Stimulated activated CD8-positive, alpha-beta memory T cell treated with anti-CD3 and anti-CD28 coated beads, Interleukin-12 subunit alpha, Interleukin-12 subunit beta, amount 100 ng/mL, for 1 hour (primary cell): ENCODE results near the gene PRDM16.

Experiments
- DNase-seq: peaks from one replicate; pipeline ENCODE4 v3.0.0-alpha.2; 2020; ENCODE audit warnings: low read depth

The PRDM16 gene

DNA sequence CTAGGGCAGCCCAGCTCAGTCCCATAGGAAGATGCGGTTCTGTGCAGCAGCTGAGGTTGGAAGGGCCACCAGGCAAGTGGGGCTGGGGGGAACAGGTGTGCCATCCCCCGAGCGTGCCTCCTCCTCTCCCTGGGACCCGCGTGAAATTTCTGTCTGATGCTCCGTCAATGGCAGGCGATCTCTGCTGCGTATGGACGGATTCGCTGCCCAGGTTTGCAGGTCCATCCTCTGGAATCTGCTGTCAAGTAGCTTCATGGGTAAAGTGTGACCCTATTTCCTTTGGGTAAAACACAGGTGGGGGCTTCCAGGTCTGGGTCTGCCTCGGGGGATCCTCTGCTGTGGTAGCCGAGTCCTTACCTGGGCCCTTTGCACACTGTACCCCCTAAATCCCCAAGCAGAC is 270.9 kb downstream of the PRDM16 start:
- no peak for DNase-seq

DNA sequence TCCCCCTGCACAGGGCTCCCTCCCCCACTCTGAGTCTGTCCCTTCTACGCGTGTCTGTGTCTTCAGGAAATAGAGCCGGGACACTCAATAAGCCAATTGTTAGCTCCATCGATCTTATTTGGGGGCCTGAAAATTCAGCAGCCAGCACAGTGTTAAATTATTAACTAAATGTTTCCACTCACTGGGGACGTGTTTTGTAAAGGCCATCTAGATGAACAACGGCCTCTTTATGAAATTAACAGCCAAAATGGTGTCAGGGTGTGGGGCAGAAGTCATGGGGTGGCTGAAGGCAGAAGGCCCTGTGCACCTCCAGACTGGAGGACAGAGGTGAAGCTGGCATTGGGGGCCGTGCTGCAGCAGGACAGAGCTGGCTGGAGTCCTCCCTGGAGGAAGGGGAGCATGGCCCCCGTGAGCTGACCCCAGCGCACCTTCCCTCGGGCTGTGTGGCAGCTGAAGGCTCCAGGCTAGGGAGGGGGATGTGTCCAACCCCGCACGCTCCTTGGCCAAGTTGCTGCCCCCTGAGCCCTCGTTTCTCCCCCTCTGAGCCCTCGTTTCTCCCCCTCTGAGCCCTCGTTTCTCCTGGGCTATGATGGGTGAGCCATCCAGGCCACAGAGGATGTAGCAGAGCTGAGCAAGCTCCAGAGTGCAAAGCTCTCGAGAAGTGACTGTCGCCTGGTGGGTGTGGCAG is 271.7 kb downstream of the PRDM16 start:
- DNase-seq, result no peak

DNA sequence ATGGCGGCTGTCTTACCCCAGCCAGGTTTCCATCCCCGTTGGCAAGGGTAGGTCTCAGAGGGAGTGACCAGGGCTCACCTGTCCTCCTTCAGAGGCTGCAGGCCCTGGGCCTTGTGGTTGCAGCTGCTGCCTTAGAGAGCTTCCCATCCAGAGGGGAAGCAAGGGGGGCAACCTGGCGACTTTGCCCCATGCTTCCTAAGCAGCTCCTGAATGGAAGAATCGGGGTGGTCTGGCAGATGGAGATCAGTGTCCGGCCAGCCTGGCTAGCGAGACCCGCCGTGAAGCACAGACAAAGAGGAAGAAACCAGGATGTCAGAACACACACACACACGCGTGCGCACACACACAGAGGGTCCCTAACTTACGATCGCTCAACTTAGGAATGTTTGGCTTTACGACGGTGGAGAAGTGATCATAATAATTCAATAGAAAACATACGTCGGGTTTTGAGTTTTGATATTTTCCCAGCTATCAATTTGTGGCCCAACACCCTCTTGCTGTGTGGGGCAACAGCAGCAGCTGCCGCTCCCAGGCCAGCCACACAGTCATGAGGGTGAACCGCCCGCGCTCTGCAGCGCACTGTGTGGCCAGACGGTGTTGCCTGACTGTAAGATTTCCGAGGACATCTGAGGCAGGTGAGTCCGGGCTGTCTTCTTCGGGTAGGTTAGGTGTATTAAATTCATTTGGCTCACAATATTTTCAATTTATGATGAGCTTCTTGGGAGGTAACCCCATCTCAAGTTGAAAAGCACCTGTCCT is 272.4 kb downstream of the PRDM16 start:
- no peak for DNase-seq

DNA sequence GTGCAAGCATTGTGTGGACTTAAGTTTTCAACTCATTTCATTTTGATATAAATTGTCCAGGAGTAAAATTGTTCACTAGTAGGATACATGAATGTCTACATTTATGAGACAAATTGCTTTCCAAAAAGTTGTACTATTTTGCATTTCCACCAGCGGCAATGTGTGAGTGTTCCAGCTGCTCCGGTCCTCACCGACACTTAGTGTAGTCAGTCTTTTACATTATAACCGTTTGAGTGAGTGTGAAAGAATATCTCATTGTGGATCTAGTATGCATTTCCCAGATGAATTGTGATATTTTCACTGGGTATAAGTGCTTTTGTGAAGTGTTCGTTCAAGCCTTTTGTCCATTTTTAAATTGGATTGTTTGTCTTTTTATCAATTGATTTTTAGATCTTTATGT is 274.0 kb downstream of the PRDM16 start:
- no peak for DNase-seq

DNA sequence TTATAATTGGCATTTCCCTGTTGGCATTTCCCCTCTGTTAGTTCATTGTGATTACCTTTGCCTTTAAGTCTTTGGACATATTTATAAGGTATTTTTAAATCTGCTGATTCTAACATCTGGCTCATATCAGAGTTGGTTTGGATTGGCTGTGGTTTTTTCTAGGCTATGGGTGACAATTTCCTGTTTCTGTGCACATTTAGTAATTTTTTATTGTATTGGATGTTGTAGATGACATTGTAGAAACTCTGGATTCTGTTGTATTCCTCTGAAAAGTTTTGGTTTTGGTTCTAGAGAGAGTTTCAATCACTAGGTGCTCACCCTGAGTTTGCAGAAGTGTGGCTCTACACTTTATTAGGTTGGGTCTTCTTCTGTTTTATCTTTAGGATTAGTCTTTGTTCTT is 275.4 kb downstream of the PRDM16 start:
- DNase-seq, result no peak

DNA sequence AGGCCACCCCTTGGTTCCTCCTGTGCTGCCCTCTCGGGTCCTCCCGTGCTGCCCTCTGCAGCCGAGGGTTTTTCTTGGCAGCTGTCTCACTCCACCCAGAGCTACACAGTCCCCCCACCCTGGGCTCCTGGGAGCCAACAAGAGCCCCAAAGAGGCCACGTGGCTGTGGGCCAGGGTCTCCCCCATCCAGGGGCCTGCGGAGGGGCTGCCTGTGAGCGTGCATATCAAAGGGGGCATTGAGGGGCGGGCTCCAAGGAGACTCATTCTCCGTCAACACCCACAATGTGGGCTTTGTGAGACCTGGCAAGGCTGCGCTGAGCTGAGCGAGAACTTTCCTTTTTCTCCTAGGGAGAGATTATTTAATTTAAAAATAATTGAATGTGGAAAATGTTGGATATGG is 276.8 kb downstream of the PRDM16 start:
- no peak for DNase-seq

DNA sequence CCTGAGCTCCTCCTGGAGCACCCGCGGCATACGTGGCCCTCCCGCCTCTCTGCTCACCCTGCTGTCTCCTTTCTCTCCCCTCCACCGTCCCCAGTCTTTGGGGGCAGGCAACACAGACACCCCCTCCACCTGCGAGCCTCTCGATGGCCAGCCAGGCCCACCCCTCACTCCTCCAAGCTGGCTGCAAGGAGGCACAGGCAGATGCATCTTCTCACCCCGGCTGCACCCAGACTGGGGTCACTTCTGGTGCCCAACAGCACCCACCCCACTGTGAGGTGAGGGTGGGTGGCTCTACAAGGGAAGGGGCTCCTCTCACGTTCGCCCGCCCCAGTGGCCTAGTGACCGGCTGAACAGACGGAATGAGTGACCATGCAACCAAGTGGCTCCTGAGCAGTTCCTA is 277.5 kb downstream of the PRDM16 start:
- DNase-seq, result no peak

DNA sequence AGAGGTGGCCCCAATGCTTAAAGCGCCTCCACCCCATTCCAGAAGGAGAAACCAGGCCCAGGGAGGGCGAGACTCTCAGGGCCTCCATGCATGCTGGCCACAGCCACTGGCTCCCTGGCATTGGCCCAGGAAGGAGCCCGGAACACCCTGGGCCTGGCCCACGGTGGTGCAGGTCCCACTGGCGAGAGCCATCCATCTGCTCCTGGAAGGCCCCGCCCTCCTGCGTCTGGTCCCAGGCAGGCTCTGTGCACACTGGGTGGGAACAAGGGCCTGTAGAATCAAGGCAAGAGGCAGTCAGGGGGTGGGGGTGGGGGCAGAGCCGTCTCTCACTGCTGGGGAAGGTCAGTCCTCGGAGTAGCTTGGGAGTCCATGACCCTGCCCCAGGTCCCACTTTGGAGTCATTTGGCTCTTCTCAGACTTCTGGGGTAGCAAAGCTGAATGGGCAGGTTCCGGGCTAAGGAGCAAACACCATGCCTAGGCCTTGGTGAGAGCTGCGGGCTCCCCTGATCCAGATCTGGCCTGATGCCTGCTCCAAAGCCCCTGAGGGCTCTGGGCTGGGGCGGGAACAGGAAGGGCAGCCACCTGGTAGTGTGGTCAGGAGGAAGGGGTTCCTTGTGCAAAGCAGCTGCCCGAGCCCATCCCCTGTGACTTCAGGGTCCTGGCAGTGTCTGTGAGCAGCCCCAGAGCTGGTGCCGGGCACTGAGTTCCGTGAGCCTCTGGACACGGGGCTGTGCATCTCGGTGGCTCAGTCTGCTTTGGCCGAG is 278.4 kb downstream of the PRDM16 start:
- no peak for DNase-seq

DNA sequence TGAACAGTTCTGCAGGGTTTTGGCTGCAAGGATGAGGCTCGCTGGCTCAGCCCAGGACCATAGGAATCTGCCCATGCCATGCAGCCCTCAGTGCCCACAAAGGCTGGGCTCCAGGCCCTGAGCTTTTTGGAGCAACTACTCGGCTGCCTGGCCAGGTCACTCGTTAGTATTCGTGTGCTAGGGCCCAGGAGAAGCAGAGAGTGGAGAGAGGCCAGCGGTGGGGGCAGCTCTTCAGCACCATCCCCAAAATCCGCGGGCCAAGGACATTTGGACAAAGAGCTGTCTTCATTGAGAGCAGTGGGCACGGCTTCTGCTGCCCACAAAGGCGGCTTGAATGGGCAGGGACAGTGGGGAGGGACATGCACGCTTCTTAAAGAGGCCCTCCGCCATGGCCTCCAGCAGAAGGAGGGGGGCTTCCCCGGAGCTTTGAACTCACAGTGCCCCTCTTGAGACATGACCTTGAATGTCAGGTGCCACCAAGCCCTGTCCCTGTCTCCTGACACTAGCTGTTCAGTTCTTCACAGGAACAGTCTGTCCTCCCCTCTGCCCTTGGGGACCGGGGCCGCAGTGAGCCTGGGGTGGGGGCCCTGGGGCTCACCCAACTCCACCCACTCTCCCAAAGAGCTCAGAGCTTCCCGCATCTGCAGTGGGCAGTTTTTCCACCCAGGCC is 279.3 kb downstream of the PRDM16 start:
- no peak for DNase-seq

DNA sequence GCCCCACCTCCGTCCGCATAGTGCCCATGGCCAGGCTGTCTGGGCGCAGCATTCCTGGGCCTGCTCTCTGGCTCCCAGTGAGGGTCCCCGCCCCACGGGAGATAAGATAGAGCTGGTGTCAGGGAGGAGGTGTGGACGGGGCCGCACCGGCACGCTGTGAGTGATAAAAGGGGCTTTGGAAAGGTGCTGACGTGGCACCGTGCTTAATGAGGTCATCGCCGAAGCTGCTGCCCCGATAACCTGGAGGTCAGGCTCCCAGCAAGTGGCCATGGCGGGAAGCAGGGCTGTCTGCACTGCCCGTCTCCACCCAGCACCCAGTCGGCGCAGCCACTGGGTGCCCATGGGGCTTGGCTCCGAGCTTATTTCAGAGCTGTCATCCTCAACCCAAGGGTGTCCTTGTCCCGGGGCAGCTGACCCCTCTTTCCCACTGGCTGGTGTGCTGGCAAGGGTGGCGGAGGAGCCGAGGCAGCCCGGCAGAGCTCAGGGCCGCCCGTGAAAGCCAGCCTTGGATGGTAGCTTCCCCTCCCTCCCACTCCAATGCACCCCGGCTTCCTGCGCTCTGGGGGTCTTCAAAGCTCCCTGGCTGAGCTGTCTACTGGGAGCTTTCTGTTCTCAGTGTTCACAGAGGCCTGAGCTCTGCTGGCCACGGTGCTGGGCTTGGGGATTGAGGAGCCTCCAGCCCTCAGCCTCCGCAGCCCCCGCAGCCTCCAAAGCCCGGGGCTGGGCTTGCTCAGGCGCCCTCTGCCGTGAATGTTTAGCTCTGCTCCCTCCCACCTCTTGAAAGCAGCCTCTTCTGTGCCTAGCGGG is 280.4 kb downstream of the PRDM16 start:
- no peak for DNase-seq

DNA sequence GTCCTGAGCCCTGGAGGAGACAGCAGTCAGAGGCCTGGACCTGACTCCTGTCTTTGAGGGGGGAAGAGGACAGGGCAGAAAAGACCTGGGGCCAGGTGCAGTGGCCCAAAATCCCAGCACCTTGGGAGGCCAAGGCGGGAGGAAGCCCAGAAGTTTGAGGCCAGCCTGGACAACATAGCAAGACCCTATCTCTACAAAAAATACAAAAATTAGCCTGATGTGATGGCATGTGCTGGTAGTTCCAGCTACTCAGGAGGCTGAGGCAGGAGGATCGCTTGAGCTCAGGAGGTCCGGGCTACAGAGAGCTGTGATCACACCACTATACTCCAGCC is 280.9 kb downstream of the PRDM16 start:
- DNase-seq, result no peak

DNA sequence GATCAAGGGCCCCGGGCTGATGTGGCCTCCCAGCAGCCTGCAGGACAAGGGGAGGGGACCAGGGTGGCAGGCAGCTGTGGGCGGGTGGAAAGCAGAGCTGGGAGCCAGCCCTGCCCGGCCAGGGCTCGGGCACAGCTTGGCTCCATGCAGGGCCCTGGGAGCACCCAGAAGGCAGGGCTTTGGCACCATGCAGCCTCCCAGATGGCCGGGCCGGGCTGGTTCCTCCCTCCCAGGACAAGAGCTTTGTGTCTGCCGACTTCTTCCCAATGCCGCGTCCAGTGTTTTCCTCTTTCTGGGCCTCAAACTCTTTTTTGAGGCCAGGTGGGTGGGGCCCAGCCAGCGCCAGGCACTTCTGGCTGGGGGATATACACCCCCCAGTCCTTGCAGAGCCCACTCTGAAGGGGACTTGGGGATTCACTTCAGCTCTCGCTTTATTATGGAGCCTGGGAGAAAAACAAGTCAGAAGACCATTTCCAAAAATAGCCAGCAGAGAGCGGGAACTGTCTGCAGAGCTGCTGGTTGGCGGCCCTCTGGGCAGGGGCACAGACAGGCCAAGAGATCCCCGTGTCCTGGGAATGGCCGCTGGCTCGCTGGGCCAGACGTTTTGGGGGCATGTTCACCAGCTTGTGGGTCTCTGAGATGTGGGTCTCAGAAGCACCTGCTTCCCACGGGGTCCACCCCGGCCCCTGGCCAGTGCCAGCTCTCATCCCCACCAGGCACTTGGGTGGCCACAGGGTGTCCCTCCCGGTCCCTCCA is 281.7 kb downstream of the PRDM16 start:
- DNase-seq, result no peak

DNA sequence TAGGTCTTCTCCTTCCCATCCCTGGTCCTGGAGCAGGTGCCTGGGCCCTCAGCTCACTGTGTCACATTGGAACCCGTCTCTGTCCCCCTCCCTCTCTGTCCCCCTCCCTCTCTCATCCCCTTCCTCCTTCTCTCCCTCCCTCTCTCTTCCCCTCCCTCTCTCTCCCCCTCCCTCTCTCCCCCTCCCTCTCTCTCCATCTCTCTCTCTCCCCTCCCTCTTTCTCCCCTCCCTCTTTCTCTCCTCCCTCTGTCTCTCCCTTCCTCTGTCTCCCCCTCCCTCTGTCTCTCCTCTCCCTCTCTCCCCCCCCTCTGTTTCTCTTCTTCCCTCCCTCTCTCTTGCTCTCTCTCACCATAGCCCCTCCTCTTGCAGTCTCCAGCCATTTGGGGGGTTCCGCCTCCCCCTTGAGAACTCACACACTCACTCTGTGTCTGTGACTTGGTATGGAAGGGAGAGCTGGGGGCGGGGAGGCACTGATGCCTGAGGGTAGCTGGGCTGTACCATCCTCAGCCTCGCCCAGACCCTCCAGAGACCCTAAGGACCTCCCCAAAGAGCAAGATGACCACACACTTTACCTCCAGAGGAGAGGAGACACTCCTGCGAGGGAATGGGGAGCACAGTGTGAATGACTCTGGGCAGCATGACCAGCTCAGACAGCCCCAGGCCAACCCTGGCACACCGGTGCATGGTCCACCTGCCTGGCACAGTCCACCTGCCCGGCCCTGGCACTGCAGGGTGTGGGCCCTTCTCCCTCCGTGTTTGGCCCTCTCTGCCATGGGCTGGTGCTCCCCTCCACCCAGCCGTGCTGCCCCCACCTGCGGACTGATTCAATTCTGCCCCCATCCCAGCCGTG is 282.7 kb downstream of the PRDM16 start:
- no peak for DNase-seq

DNA sequence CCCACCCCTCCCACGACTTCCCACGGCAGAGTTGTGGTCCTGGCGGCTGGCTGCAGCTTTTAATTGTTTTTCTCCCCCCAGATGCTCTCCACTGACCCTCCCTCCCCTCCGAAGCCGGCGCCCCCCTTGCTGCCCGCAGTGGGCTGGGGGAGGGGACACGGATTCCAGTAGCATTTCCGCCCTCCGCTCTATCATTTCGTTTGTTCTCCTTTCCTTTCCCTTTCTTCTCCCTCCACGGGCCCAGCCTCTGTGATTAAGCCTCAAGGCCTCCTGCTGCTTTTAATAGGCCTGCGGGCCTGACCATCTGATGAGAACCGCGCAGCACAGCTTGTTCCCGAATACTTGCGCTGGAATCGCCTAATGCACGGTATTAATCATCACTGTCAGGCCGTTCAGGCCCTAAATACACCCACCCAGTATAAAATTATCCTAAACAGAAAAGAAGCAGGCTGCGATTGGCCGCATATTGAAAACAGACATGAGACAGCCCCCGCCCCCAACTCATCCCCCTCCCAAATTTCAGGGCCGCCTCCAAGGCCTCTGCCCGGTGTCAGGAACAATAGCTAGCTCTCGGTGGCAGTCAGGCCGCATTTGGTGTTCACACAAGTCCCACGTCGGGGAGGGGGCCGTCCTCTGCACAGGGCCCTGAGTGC is 283.4 kb downstream of the PRDM16 start:
- DNase-seq, result no peak

DNA sequence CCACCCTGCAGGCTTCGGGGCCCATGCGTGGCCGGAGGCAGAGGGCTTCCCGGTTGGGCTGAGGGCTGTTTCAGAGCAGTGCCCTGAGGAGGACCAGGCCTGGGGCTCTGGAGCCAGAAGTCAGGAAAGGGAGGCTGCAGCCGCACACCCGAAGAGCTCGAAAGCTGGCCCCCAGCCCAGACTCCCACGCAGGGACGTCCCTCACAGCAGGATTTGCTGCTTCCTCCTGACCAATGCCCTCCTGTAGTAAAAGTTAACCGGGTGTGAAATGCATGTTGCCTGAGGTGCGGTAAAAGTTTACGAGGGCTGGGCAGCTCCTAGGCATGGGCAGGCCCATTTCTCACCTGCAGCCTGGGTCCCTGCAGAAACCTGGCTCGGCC is 283.9 kb downstream of the PRDM16 start:
- DNase-seq, result no peak

DNA sequence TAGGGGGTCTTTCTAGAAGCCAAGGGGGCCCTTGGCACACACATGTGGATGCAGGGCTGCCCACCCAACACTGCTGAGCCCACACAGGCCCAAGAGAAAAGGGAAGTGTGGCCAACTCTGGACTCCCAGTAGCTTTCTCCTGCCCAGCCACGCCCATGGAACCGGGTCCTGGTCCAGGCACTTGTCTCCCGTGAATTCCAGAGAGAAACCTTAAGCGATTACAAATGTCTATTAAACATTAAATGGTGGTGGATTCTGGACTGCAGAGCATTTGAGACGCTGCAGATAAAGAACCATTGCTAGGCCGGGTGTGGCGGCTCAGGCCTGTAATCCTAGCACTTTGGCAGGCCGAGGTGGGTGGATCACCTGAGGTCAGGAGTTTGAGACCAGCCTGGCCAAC is 284.9 kb downstream of the PRDM16 start:
- no peak for DNase-seq

DNA sequence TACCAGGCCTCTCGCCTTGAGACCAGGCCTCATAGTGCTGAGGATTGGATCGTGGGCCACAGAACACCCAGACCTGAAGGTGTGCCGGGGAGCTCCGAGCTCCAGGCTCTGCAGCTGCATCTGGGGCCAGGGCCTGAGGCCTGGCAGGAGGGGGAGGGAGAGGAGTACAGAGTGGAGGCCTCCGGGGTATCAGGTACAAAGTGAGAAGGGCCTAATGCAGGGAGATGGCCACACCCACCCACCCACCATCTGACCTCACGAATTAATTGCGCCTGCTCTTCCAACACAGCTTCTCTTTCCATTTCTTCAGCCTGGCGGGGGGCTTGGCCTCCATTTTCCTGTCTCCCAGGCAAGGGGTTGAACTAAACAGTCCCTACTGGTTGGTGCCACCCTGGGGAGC is 286.1 kb downstream of the PRDM16 start:
- DNase-seq, result no peak

DNA sequence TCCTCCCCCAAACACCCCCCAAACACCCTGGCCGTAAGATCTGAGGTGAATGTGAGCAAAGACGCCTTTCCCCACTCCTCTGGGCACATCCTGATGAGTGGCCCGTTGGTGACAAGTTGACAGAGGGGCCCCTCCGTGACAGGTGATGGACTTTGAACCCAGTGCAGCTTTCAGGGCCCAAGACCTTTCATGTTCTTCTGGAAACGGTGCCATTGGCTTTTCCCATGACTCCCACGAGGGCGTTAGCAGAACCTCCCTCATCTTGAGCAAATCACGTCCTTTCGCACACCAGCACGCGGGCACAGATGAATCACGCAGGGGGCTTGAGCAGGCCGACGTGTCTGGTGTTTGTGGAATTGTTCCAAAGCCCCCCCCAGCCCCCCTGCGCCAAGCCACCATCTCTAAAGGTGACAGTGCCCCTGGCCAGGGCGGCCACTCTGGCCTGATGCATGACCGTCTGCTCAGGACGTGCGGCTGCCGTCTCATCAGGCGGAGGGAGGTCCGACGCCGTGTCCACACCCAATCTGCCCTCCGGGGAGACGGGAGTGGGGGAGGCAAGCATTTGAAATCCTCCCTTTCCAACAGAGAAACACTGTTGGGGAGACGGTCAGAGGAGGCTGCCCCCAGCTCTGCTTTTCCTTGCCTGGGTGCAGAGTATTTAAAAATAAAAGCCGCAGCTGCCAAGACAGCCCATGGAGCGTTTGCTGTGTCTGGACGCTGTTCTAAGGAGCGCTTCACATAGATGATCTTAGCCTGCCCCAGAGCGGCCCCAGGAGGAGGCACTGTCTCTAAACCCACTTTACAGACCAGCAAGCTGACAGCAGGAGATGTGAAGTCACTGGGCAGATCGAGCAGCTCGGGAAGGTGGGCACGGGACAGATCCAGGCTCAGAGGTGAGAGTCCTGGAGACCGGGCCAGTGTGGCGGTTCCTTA is 287.2 kb downstream of the PRDM16 start:
- no peak for DNase-seq
